Smooth muscle cell (in vitro differentiated cells): ENCODE measurements around the gene COBL. TPM values are rescaled to one million over a fixed set of nuclear protein-coding genes. Genes with fewer than 3 reads are reported as not detected.

Source experiments
- DNase-seq: peaks from one replicate; lab custom pipeline; 2025; ENCODE audit not compliant: unreplicated experiment; lab: John Stamatoyannopoulos, UW
- H2AFZ ChIP-seq: fragments of 200-600 bp; sonication (generic); 2 replicates; pipeline ENCODE4 v1.6.0; 2016; ENCODE audit warnings: antibody characterized with exemption, low read depth, mild to moderate bottlenecking
- H3F3A ChIP-seq: fragments of 200-600 bp; sonication (generic); 2 replicates; pipeline ENCODE4 v1.6.0; 2017; ENCODE audit warnings: antibody characterized with exemption, low read depth
- H3K27ac ChIP-seq: fragments of 200-600 bp; sonication (generic); 2 replicates; pipeline ENCODE4 v1.5.1; 2016; ENCODE audit warnings: low read depth, mild to moderate bottlenecking
- H3K27me3 ChIP-seq: fragments of 200-600 bp; sonication (generic); 2 replicates; pipeline ENCODE4 v1.6.1; 2016; ENCODE audit warnings: low read depth, mild to moderate bottlenecking
- H3K36me3 ChIP-seq: fragments of 200-600 bp; sonication (generic); 2 replicates; pipeline ENCODE4 v1.5.1; 2016; ENCODE audit warnings: low read depth
- H3K4me1 ChIP-seq: fragments of 200-600 bp; sonication (generic); 2 replicates; pipeline ENCODE4 v1.5.1; 2016; ENCODE audit warnings: low read depth
- H3K4me2 ChIP-seq: fragments of 200-600 bp; sonication (generic); 2 replicates; pipeline ENCODE4 v1.6.0; 2016; ENCODE audit warnings: mild to moderate bottlenecking
- H3K4me3 ChIP-seq: fragments of 200-600 bp; sonication (generic); 2 replicates; pipeline ENCODE4 v1.5.1; 2016; ENCODE audit warnings: mild to moderate bottlenecking
- H3K79me2 ChIP-seq: fragments of 200-600 bp; sonication (generic); 2 replicates; pipeline ENCODE4 v1.6.0; 2016; ENCODE audit warnings: low read depth, mild to moderate bottlenecking
- H3K9ac ChIP-seq: fragments of 200-600 bp; sonication (generic); 2 replicates; pipeline ENCODE4 v1.6.0; 2016; ENCODE audit warnings: low read depth
- H3K9me3 ChIP-seq: fragments of 200-600 bp; sonication (generic); replicated peaks from 2 replicates; pipeline ENCODE4 v1.5.1; 2016; ENCODE audit warnings: low read depth
- H4K20me1 ChIP-seq: fragments of 200-600 bp; sonication (generic); 2 replicates; pipeline ENCODE4 v1.6.0; 2016; ENCODE audit warnings: low read depth
- WGBS: methylation state at CpG from one replicate; pipeline ENCODE4 v1.1.7; 2016; ENCODE audit warnings: low lambda C conversion rate; 5-methylcytosine and 5-hydroxymethylcytosine counted together
- polyA plus RNA-seq: library from polyadenylated mRNA; unstranded; fragments of >200 nt; fragmentation: Nextera tagmentation; extraction: Ambion mirVana; gene quantifications from 2 replicates; pipeline ENCODE4 v1.2.1, GENCODE V29; 2016
- total RNA-seq: library from RNA; depleted of rRNA; stranded (reverse); fragments of >200 nt; gene quantifications from 2 replicates; pipeline ENCODE4 v1.2.3, GENCODE V29; 2014
- TF ChIP-seq, protein P1 (sequence below): fragments of 200-600 bp; sonication (generic); IDR thresholded peaks from 2 replicates; pipeline ENCODE4 v1.5.1; 2017; ENCODE audit warnings: borderline replicate concordance, mild to moderate bottlenecking, antibody characterized with exemption; ENCODE audit not compliant: insufficient read depth, poor library complexity, severe bottlenecking

Gene COBL
- total and polyA plus RNA-seq, 2 experiments from 2014 or later: 0.47 to 2.8 TPM

DNA sequence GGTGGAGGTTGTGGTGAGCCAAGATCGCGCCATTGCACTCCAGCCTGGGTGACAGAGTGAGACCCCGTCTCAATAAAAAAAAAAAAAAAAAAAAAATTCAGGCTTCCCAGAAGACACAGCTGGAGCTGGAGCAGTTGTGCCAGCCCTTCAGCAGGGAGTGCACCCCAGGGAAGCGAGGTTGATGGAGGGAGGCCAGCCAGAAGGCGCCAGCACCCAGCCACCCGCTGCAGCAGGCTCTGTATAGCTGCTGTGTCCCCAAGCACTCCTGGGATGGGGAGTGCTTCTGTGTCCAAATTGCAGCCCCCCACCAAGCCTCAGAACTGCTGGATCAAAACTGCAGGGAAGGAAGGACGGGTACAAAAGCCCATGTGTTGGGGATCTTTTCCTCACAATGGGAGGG is 47.8 kb downstream of the COBL start:
- no peaks in the 10 kb centered on the region for H3K9me3 ChIP-seq
- H2AFZ ChIP-seq: no peak overlapping the region
- no peaks in the 10 kb centered on the region for H3K4me1 ChIP-seq
- H3K27me3 ChIP-seq: no peaks in the 10 kb centered on the region
- H4K20me1 ChIP-seq: no peaks in the 10 kb centered on the region
- no peaks in the 10 kb centered on the region for H3K79me2 ChIP-seq
- no peak overlapping the region for H3K4me2 ChIP-seq
- H3F3A ChIP-seq: no peaks in the 10 kb centered on the region
- DNase-seq: no peak
- no peaks in the 10 kb centered on the region for H3K36me3 ChIP-seq
- no peak overlapping the region for H3K4me3 ChIP-seq
- H3K9ac ChIP-seq: no peak overlapping the region
- WGBS: 100% methylated on average over 7 of the region's 7 CpGs
- TF ChIP-seq, protein P1, sequence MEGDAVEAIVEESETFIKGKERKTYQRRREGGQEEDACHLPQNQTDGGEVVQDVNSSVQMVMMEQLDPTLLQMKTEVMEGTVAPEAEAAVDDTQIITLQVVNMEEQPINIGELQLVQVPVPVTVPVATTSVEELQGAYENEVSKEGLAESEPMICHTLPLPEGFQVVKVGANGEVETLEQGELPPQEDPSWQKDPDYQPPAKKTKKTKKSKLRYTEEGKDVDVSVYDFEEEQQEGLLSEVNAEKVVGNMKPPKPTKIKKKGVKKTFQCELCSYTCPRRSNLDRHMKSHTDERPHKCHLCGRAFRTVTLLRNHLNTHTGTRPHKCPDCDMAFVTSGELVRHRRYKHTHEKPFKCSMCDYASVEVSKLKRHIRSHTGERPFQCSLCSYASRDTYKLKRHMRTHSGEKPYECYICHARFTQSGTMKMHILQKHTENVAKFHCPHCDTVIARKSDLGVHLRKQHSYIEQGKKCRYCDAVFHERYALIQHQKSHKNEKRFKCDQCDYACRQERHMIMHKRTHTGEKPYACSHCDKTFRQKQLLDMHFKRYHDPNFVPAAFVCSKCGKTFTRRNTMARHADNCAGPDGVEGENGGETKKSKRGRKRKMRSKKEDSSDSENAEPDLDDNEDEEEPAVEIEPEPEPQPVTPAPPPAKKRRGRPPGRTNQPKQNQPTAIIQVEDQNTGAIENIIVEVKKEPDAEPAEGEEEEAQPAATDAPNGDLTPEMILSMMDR: no peak
- no peak overlapping the region for H3K27ac ChIP-seq

GRCh38 chr7:51267169-51267568 is 49.4 kb downstream of the COBL start:
- DNase-seq: no peak
- H3K79me2 ChIP-seq: no peaks in the 10 kb centered on the region
- no peak overlapping the region for H3K4me3 ChIP-seq
- H3K4me2 ChIP-seq: no peak overlapping the region
- H3K36me3 ChIP-seq: no peaks in the 10 kb centered on the region
- no peaks in the 10 kb centered on the region for H3K9me3 ChIP-seq
- H3K4me1 ChIP-seq: no peaks in the 10 kb centered on the region
- TF ChIP-seq, protein P1: no peak
- H3K27ac ChIP-seq: no peak overlapping the region
- no peak overlapping the region for H3K9ac ChIP-seq
- no peaks in the 10 kb centered on the region for H3F3A ChIP-seq
- no peaks in the 10 kb centered on the region for H3K27me3 ChIP-seq
- 89% methylated on average over 2 of the region's 2 CpGs for WGBS
- H2AFZ ChIP-seq: no peak overlapping the region
- no peaks in the 10 kb centered on the region for H4K20me1 ChIP-seq

DNA sequence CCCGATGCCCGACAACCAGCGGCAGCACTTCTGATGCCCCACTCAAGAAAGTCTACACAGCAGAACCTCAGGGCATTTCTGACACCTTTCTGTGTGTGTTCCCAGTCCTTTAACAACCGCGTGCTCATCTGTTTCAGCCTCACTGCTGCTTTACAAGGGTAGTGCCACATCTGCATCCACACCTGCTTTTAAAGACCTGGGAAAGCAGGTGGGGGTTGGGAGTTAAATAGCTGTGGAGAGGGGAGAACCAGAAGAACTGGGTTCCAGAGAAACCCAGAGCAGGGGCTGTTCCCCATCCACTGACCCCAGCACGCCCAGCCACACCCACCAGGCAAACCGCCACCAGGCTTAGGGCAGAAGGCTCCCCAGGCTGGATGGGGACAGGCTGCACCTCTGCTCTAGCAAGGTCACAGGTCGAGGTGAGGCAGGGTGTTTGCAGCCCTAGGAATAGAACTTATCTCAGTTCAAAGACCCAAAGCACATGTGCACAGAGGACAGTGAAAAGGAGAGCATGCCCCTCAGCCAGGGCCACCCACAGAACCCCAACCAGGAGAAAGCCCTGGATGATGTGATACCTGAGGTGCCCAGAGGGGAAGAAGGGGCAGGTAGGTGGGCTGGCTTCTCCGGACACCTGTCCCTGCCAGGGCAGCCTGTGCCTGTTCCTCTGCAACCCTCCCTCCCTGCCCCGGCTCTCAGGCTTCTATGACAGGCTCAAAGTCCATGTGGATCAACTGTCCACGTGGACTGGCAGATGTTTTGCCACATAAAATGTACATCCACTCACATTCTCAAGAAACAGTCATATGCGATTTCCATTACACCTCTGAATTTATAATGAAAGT is 51.3 kb downstream of the COBL start:
- Histone ChIP-seq H3K4me3 (no peak overlapping the region), H3K9ac (no peak overlapping the region), H3K4me2 (no peak overlapping the region), H4K20me1 (no peaks in the 10 kb centered on the region), H3K27me3 (no peaks in the 10 kb centered on the region), H2AFZ (no peak overlapping the region), H3K27ac (no peak overlapping the region), H3K9me3 (no peaks in the 10 kb centered on the region), H3F3A (no peaks in the 10 kb centered on the region), H3K79me2 (no peaks in the 10 kb centered on the region), H3K36me3 (no peaks in the 10 kb centered on the region), H3K4me1 (no peaks in the 10 kb centered on the region)
- TF ChIP-seq, protein P1: no peak
- DNase-seq: no peak
- 93% methylated on average over 12 of the region's 12 CpGs for WGBS
